Activated CD8-positive, alpha-beta T cell treated with anti-CD3 and anti-CD28 coated beads for 36 hours (primary cell): ENCODE data around the gene MARK1. TPM values are rescaled to one million over a fixed set of nuclear protein-coding genes. Genes with fewer than 3 reads are reported as not detected.

Experiments used
- ATAC-seq: fragments of 200-7000 bp; cut with Tn5 transposase; one replicate; pipeline ENCODE4 v1.10.0; 2021; ENCODE audit warnings: mild to moderate bottlenecking, moderate library complexity
- CTCF ChIA-PET: fragments of 350-600 bp; sonication (Branson Sonifier 250); formaldehyde crosslinking; loops from one replicate; lab custom pipeline; 2021; ENCODE audit warnings: antibody characterized with exemption; lab: Charles Lee
- POLR2A ChIA-PET: fragments of 350-600 bp; sonication (Branson Sonifier 250); formaldehyde crosslinking; loops from one replicate; lab custom pipeline; 2021; ENCODE audit warnings: antibody characterized with exemption; lab: Charles Lee
- DNase-seq: peaks from one replicate; pipeline ENCODE4 v3.0.0-alpha.2; 2020
- H3K27ac Mint-ChIP-seq: one replicate; pipeline ENCODE4 v1.8.0; 2021; ENCODE audit warnings: mild to moderate bottlenecking, mixed read lengths
- H3K27me3 Mint-ChIP-seq: one replicate; pipeline ENCODE4 v1.8.0; 2021; ENCODE audit warnings: mixed read lengths
- H3K36me3 Mint-ChIP-seq: one replicate; pipeline ENCODE4 v1.8.0; 2021; ENCODE audit warnings: low read depth, mixed read lengths
- H3K4me1 Mint-ChIP-seq: one replicate; pipeline ENCODE4 v1.8.0; 2021; ENCODE audit warnings: low read depth, mixed read lengths
- H3K4me3 Mint-ChIP-seq: one replicate; pipeline ENCODE4 v1.8.0; 2021; ENCODE audit warnings: mild to moderate bottlenecking, moderate library complexity, mixed read lengths
- H3K9me3 Mint-ChIP-seq: one replicate; pipeline ENCODE4 v1.8.0; 2021; ENCODE audit warnings: mixed read lengths
- CTCF ChIP-seq: fragments of 200-600 bp; IDR thresholded peaks from one replicate; pipeline ENCODE4 v1.8.0; 2022; ENCODE audit warnings: antibody characterized with exemption, mild to moderate bottlenecking
- intact Hi-C: fragments of 100-400 bp; cut with micrococcal nuclease; formaldehyde crosslinking; loops from one replicate; pipeline ENCODE4 v1.10.0; 2022
- total RNA-seq, 2 experiments: library from RNA; stranded (reverse); gene quantifications; one replicate each; pipeline ENCODE4 v1.2.3, GENCODE V29; 2021

Gene MARK1
- total RNA-seq, 2 experiments from 2014 or later: not detected

GRCh38 chr1:220684890-220685289 lies 157.0 kb downstream of the MARK1 start:
- no peaks in the 10 kb centered on the region for H3K36me3 Mint-ChIP-seq
- peaks cover 2% of the 10 kb centered on the region for H3K4me1 Mint-ChIP-seq
- no peak overlapping the region for H3K27ac Mint-ChIP-seq
- intact Hi-C loops: no loop called here
- TF ChIP-seq CTCF: no peak
- no peak for DNase-seq
- H3K9me3 Mint-ChIP-seq: no peaks in the 10 kb centered on the region
- ChIA-PET POLR2A (no interaction called here), CTCF (interaction anchor here (0.7 to 1.3 kb wide), 2 partner anchors 9 to 48 kb away, joined by 3 to 5 read pairs; no protein-coding TSS in a partner anchor)
- H3K27me3 Mint-ChIP-seq: peaks cover 6% of the 10 kb centered on the region
- no peak overlapping the region for H3K4me3 Mint-ChIP-seq
- no peak for ATAC-seq

GRCh38 chr1:220685879-220686278 lies 157.9 kb downstream of the MARK1 start:
- peaks cover 4% of the 10 kb centered on the region for H3K4me1 Mint-ChIP-seq
- H3K4me3 Mint-ChIP-seq: no peak overlapping the region
- ATAC-seq (no peak), DNase-seq (no peak)
- TF ChIP-seq CTCF: no peak
- no peak overlapping the region for H3K27ac Mint-ChIP-seq
- H3K9me3 Mint-ChIP-seq: no peaks in the 10 kb centered on the region
- POLR2A ChIA-PET: no interaction called here
- intact Hi-C loops: no loop called here
- CTCF ChIA-PET: interaction anchor here (1.3 kb wide), 1 partner anchor 90 kb away, joined by 3 read pairs; no protein-coding TSS in a partner anchor
- H3K27me3 Mint-ChIP-seq: peaks cover 5% of the 10 kb centered on the region
- no peaks in the 10 kb centered on the region for H3K36me3 Mint-ChIP-seq

DNA sequence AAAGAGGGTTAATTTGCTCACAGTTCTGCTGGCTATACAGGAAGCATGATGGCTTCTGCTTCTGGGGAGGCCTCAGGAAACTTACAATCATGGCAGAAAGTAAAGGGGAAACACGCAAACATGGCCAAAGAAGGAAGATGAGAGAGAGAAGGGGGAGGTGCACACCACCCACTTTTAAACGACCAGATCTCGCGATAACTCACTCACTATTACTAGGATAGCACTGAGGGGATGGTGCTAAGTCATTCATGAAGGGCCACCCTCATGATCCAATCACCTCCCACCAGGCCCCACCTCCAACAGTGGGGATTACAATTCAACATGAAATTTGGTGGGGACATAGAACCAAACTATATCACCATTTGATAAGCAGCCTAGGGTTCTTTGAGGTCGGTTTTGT lies 159.9 kb downstream of the MARK1 start:
- Mint-ChIP-seq H3K9me3 (no peaks in the 10 kb centered on the region), H3K27ac (no peak overlapping the region), H3K4me3 (no peak overlapping the region), H3K27me3 (peaks cover 14% of the 10 kb centered on the region), H3K36me3 (no peaks in the 10 kb centered on the region), H3K4me1 (peaks cover 4% of the 10 kb centered on the region)
- no peak for DNase-seq
- ATAC-seq: no peak
- intact Hi-C loops: no loop called here
- POLR2A ChIA-PET: no interaction called here
- CTCF ChIA-PET: no interaction called here
- no peak for TF ChIP-seq CTCF

GRCh38 chr1:220689666-220690065 lies 161.7 kb downstream of the MARK1 start:
- Mint-ChIP-seq H3K4me1 (peaks cover 4% of the 10 kb centered on the region), H3K4me3 (peak overlapping the region; percentile 65), H3K27me3 (peaks cover 18% of the 10 kb centered on the region), H3K9me3 (no peaks in the 10 kb centered on the region), H3K36me3 (no peaks in the 10 kb centered on the region), H3K27ac (no peak overlapping the region)
- CTCF ChIA-PET: interaction anchor here (1.1 kb wide), 1 partner anchor 44 kb away, joined by 5 read pairs; no protein-coding TSS in a partner anchor
- DNase-seq: no peak
- POLR2A ChIA-PET: no interaction called here
- no peak for ATAC-seq
- intact Hi-C loops: loop anchor here (5.0 kb wide), 2 partner anchors 43 to 88 kb away; no protein-coding TSS in a partner anchor
- no peak for TF ChIP-seq CTCF

GRCh38 chr1:220690140-220691052 lies 162.5 kb downstream of the MARK1 start, which contains the start of gene C1orf115:
Gene C1orf115 (plus strand): TSS chr1:220690363. CDS start chr1:220690403, 40 bp downstream.
- intact Hi-C loops: loop anchor here (5.0 kb wide), 2 partner anchors 42 to 87 kb away; no protein-coding TSS in a partner anchor
- Mint-ChIP-seq H3K4me3 (peak within 1 kb of the TSS; percentile 65), H3K4me1 (peaks cover 4% of the 10 kb centered on the region), H3K27me3 (peaks cover 18% of the 10 kb centered on the region), H3K9me3 (no peaks in the 10 kb centered on the region), H3K27ac (no peak within 1 kb of the TSS), H3K36me3 (no peaks in the 10 kb centered on the region)
- CTCF ChIA-PET: interaction anchor here (0.9 to 2.1 kb wide), 2 partner anchors 35 to 43 kb away, joined by 5 to 10 read pairs; no protein-coding TSS in a partner anchor
- POLR2A ChIA-PET: no interaction called here
- TF ChIP-seq CTCF: peak; percentile 91
- ATAC-seq (peak; percentile 99), DNase-seq (peak; percentile 73)
